Measurements from ENCODE around the gene SYT8. TPM values are rescaled to one million over a fixed set of nuclear protein-coding genes. Genes with fewer than 3 reads are reported as not detected.

Gene SYT8, protein sequence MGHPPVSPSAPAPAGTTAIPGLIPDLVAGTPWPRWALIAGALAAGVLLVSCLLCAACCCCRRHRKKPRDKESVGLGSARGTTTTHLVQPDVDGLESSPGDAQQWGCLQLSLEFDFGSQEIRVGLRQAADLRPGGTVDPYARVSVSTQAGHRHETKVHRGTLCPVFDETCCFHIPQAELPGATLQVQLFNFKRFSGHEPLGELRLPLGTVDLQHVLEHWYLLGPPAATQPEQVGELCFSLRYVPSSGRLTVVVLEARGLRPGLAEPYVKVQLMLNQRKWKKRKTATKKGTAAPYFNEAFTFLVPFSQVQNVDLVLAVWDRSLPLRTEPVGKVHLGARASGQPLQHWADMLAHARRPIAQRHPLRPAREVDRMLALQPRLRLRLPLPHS
- total RNA-seq = not detected in 2 replicates

DNA sequence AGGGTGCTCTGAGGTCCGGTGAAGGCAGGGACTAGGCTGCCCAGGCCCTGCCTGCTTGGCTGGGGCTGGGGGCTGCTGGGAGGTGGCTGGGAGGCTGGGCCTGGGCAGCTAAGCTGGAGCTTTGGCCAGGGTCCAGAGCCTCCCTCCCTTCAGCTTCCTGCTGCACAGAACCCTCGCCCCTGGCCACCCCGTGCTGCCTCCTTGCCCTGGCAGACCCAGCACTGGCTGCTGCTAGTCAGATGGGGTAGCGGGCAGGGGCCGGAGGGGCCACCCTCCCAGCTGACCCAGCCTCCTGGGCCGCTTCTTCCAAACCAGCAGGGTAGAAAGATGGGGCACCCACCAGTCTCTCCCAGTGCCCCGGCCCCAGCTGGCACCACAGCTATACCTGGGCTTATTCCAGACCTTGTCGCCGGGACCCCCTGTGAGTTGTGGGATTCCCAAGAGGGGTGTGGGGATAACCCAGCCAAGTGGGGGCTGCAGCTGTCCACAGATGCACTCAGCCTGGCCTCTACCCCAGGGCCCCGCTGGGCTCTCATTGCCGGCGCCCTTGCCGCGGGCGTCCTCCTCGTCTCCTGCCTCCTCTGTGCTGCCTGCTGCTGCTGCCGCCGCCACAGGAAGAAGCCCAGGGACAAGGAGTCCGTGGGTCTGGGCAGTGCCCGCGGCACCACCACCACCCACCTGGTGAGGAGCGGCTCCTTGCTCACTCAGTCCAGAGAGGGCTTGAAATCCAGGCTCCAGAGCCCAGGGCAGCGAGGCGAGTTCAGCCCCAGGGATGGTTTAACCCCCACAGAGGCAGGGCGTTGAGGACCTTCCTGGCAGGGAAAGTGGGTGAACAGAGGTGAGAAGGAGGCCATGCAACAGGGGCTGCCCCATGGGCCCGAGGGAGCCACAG lies at the start of gene SYT8:
Gene SYT8, plus strand, starts transcription at position 212 of the 892 bp plus-strand sequence. Its CDS starts 116 bp downstream, at position 328.

DNA sequence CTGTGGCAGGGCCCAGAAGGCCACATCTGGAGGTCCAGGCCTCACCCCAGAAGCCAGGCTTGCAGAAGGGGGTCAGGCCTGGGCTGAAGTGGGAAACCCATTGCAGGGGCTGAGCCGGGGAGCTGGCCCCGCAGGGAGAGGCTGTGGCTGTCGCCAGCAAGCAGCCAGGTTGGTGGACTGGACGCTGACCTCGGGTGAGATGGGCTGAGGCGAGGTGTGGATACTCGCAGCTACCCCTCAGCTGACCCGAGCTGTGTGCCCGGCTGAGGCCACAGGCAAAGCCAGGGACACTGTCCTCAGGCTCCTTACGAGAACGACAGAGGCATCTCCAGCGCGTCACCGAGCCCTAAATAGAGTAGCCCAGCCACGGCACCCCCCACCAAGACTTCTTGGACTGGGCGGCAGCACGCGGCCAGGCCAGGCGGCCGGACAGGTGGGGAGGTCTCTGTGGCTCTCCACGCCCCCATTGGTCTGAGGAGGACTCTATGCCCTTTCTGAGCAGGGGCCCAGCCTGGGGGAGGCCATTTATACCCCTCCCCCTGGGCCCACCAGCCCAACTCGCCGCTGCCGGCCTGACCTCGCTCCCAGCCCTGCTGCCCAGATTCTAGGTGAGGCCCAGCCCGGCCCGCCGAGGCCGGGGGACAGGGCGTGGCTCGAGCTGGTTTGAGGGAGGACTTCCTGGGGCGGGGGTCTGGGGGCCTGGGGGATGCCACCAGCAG lies 3.8 kb downstream of the SYT8 start, which contains the start of gene TNNI2:
Gene TNNI2, plus strand, starts transcription at position 556 of the 719 bp plus-strand sequence. CDS start 716 bp downstream, outside the sequence.

DNA sequence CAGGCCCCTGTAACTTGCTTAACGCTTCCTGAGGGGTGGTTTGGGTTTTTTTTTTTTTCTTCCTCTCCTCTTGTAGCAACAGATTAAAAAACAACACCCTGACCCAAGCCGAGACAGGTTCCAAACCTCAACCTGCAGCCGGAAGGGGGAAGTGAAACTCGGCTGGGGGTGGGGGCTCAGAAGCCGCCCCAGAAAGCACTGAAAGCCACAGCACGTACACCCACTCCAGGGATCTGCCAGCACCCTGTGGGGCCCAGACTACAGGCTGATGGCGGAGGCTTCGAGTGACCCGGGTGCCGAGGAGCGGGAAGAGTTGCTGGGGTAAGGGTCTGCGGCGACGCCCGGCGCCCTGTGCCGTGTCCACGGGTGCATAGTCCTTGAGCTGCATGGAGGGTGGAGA lies 18.1 kb downstream of the SYT8 start, which contains the start of gene LSP1:
Gene LSP1, plus strand, starts transcription at position 208 of the 400 bp plus-strand sequence. Its CDS starts 61 bp downstream, at position 269.

Other genes with a start within 250 kb of the SYT8 start
- gene KRTAP5-1, start 249.7 kb upstream of the SYT8 start, total RNA-seq = not detected in 2 replicates
- not detected in 2 replicates for gene KRTAP5-2, start 236.7 kb upstream of the SYT8 start, total RNA-seq
- gene KRTAP5-3, start 226.5 kb upstream of the SYT8 start, total RNA-seq = not detected in 2 replicates
- gene KRTAP5-4, start 212.9 kb upstream of the SYT8 start, total RNA-seq = not detected in 2 replicates
- gene KRTAP5-5, start 205.2 kb upstream of the SYT8 start, total RNA-seq = not detected in 2 replicates
- not detected in 2 replicates for gene KRTAP5-6, start 137.8 kb upstream of the SYT8 start, total RNA-seq
- gene IFITM10, start 84.4 kb upstream of the SYT8 start, total RNA-seq = 1.7 and 2.8 TPM in 2 replicates
- 95.1 and 355 TPM in 2 replicates for gene CTSD, start 71.1 kb upstream of the SYT8 start, total RNA-seq
- gene TNNI2, start 4.0 kb downstream of the SYT8 start, total RNA-seq = not detected in 2 replicates
- 0.85 and 1.3 TPM in 2 replicates for gene LSP1, start 18.1 kb downstream of the SYT8 start, total RNA-seq
- not detected in 2 replicates for gene PRR33, start 56.9 kb downstream of the SYT8 start, total RNA-seq
- 0.56 TPM in 1 of 2 replicates, not detected in the other for gene TNNT3, start 84.7 kb downstream of the SYT8 start, total RNA-seq
- gene MRPL23, start 112.3 kb downstream of the SYT8 start, total RNA-seq = 76.1 and 199 TPM in 2 replicates
- gene H19, start 162.9 kb downstream of the SYT8 start, total RNA-seq = 9.2 and 52.7 TPM in 2 replicates